H1 (cell line): Measurements from ENCODE around the gene GJD4. TPM values are rescaled to one million over a fixed set of nuclear protein-coding genes. Genes with fewer than 3 reads are reported as not detected.

Experiments
- CTCF ChIA-PET: fragments of 300-600 bp; sonication (Branson Sonifier 250); formaldehyde crosslinking; loops from one replicate; lab custom pipeline; 2021; ENCODE audit not compliant: partially characterized antibody; lab: Charles Lee
- POLR2A ChIA-PET: fragments of 300-600 bp; sonication (Branson Sonifier 250); formaldehyde crosslinking; loops from one replicate; lab custom pipeline; 2021; ENCODE audit warnings: inconsistent platforms; ENCODE audit not compliant: partially characterized antibody; lab: Charles Lee
- DNase-seq, 2 experiments: peaks; one replicate each; pipeline versions ENCODE4 v3.0.0 to v3.0.0-alpha.2; 2010 to 2022; ENCODE audit warnings: low spot score in 2 of 2, low read depth in 1 of 2, mixed read lengths in 1 of 2
- FAIRE-seq: peaks from 2 replicates; lab custom pipeline; 2011; peaks lifted over from hg19 to GRCh38; lab: Jason Lieb, UNC
- H2AFZ ChIP-seq: 2 replicates; pipeline ENCODE4 v1.8.1; 2012; ENCODE audit warnings: low read length, inconsistent platforms
- H2AK5ac ChIP-seq: 2 replicates; pipeline ENCODE4 v1.6.1; 2013; ENCODE audit warnings: low read depth, low read length
- H2BK120ac ChIP-seq: replicated peaks from 2 replicates; pipeline ENCODE3; 2013; ENCODE audit warnings: low read depth, low read length, inconsistent platforms
- H2BK12ac ChIP-seq: 2 replicates; pipeline ENCODE4 v1.6.1; 2013; ENCODE audit warnings: low read depth, low read length
- H2BK15ac ChIP-seq: 2 replicates; pipeline ENCODE4 v1.6.1; 2013; ENCODE audit warnings: low read length
- H2BK20ac ChIP-seq: 2 replicates; pipeline ENCODE4 v1.6.1; 2013; ENCODE audit warnings: low read length
- H2BK5ac ChIP-seq: 2 replicates; pipeline ENCODE4 v1.6.1; 2013; ENCODE audit warnings: low read depth, low read length
- H3K14ac ChIP-seq: 2 replicates; pipeline ENCODE4 v1.6.1; 2013; ENCODE audit warnings: inconsistent platforms; ENCODE audit not compliant: insufficient read length
- H3K18ac ChIP-seq: 2 replicates; pipeline ENCODE4 v1.6.1; 2013; ENCODE audit warnings: low read length; ENCODE audit errors: extremely low read depth
- H3K23ac ChIP-seq: 2 replicates; pipeline ENCODE4 v1.6.1; 2013; ENCODE audit warnings: inconsistent platforms; ENCODE audit not compliant: insufficient read length
- H3K23me2 ChIP-seq: 2 replicates; pipeline ENCODE4 v1.6.1; 2013; ENCODE audit warnings: low read depth, low read length
- H3K27ac ChIP-seq: 2 replicates; pipeline ENCODE4 v1.6.1; 2011; ENCODE audit warnings: low read depth, low read length, inconsistent platforms
- H3K27me3 ChIP-seq, 4 experiments: replicated peaks in 1 of 4; 1 replicate in 1 of 4; 2 replicates in 3 of 4; pipeline versions ENCODE4 v1.6.1 to v1.8.1; 2011 to 2013; ENCODE audit warnings: low read length in 3 of 4, mild to moderate bottlenecking in 3 of 4, inconsistent platforms in 2 of 4, mixed read lengths in 2 of 4, moderate library complexity in 1 of 4; ENCODE audit not compliant: control insufficient read depth in 3 of 4, insufficient read depth in 3 of 4; ENCODE audit errors: extremely low read depth in 1 of 4
- H3K36me3 ChIP-seq, 4 experiments: 2 replicates each; pipeline versions ENCODE4 v1.6.1 to v1.8.1; 2011 to 2013; ENCODE audit warnings: mild to moderate bottlenecking in 4 of 4, low read length in 3 of 4, moderate library complexity in 2 of 4, control low read depth in 1 of 4, inconsistent platforms in 1 of 4; ENCODE audit not compliant: insufficient read depth in 4 of 4, control insufficient read depth in 2 of 4
- H3K4ac ChIP-seq: replicated peaks from 2 replicates; pipeline ENCODE3; 2013; ENCODE audit warnings: low read length, low read depth, mixed read lengths, inconsistent platforms; ENCODE audit not compliant: insufficient read length
- H3K4me1 ChIP-seq, 4 experiments: replicated peaks in 1 of 4; 1 replicate in 1 of 4; 2 replicates in 3 of 4; pipeline versions ENCODE4 v1.6.1 to v1.8.1; 2011 to 2013; ENCODE audit warnings: low read length in 3 of 4, inconsistent platforms in 2 of 4, mixed read lengths in 1 of 4; ENCODE audit not compliant: insufficient read depth in 4 of 4, control insufficient read depth in 3 of 4
- H3K4me2 ChIP-seq, 2 experiments: 2 replicates each; pipeline versions ENCODE4 v1.6.1 to v1.8.1; 2011 to 2013; ENCODE audit warnings: low read depth in 2 of 2, low read length in 2 of 2, control low read depth in 1 of 2, inconsistent platforms in 1 of 2, mild to moderate bottlenecking in 1 of 2; ENCODE audit not compliant: insufficient read depth in 1 of 2
- H3K4me3 ChIP-seq, 4 experiments: fragments of 200-600, 300-600 bp in 1 of 4; sonication (generic), shearing (Covaris generic), sonication (Bioruptor Twin) in 1 of 4; 2 replicates each; pipeline versions ENCODE4 v1.5.1 to v1.8.1; 2011 to 2016; ENCODE audit warnings: low read length in 4 of 4, low read depth in 3 of 4, control low read depth in 2 of 4, inconsistent platforms in 2 of 4, mild to moderate bottlenecking in 2 of 4, mixed read lengths in 1 of 4, moderate library complexity in 1 of 4; ENCODE audit not compliant: insufficient read depth in 2 of 4; ENCODE audit errors: extremely low read depth in 1 of 4
- H3K56ac ChIP-seq: replicated peaks from 2 replicates; pipeline ENCODE3; 2013; ENCODE audit warnings: low read depth, mild to moderate bottlenecking, mixed read lengths, low read length, inconsistent platforms; ENCODE audit not compliant: insufficient read length
- H3K79me1 ChIP-seq: 2 replicates; pipeline ENCODE4 v1.6.1; 2013; ENCODE audit warnings: low read depth, low read length, control low read depth
- H3K79me2 ChIP-seq, 2 experiments: 2 replicates each; pipeline versions ENCODE4 v1.6.1 to v1.8.1; 2012 to 2013; ENCODE audit warnings: low read length in 2 of 2, mild to moderate bottlenecking in 2 of 2, inconsistent platforms in 1 of 2; ENCODE audit not compliant: insufficient read depth in 2 of 2, control insufficient read depth in 1 of 2
- H3K9ac ChIP-seq, 4 experiments: replicated peaks in 1 of 4; 1 replicate in 1 of 4; 2 replicates in 3 of 4; pipeline versions ENCODE4 v1.6.1 to v1.8.1; 2011 to 2013; ENCODE audit warnings: low read depth in 3 of 4, low read length in 3 of 4, control low read depth in 2 of 4, mild to moderate bottlenecking in 2 of 4, moderate library complexity in 2 of 4, inconsistent platforms in 1 of 4; ENCODE audit errors: extremely low read depth in 1 of 4
- H3K9me3 ChIP-seq, 2 experiments: 2 replicates each; pipeline versions ENCODE4 v1.6.1 to v1.8.1; 2012 to 2013; ENCODE audit warnings: mild to moderate bottlenecking in 2 of 2, moderate library complexity in 2 of 2, control low read depth in 1 of 2, inconsistent platforms in 1 of 2, low read depth in 1 of 2, low read length in 1 of 2, mixed read lengths in 1 of 2; ENCODE audit not compliant: insufficient read depth in 2 of 2
- H4K20me1 ChIP-seq, 2 experiments: replicated peaks in 1 of 2; 2 replicates each; pipeline versions ENCODE3 to v1.8.1; 2011 to 2013; ENCODE audit warnings: inconsistent platforms in 2 of 2, low read length in 2 of 2, mild to moderate bottlenecking in 1 of 2; ENCODE audit not compliant: insufficient read depth in 2 of 2, control insufficient read depth in 1 of 2
- H4K5ac ChIP-seq: 2 replicates; pipeline ENCODE4 v1.6.1; 2013; ENCODE audit warnings: low read length, low read depth, mixed read lengths, inconsistent platforms; ENCODE audit not compliant: insufficient read length
- H4K8ac ChIP-seq: 2 replicates; pipeline ENCODE4 v1.8.0; 2013; ENCODE audit warnings: mild to moderate bottlenecking, moderate library complexity, low read length, inconsistent platforms; ENCODE audit not compliant: insufficient read depth; ENCODE audit errors: extremely low read depth
- H4K91ac ChIP-seq: replicated peaks from 2 replicates; pipeline ENCODE3; 2013; ENCODE audit warnings: low read length, mixed read lengths, inconsistent platforms; ENCODE audit not compliant: insufficient read length
- SP2 ChIP-seq: IDR thresholded peaks from 2 replicates; pipeline ENCODE4 v1.6.1; 2012; ENCODE audit warnings: mild to moderate bottlenecking, low read length, inconsistent platforms
- WGBS, 2 experiments: shearing (Covaris generic) in 1 of 2; methylation state at CpG; one replicate each; pipeline versions ENCODE4 v1.1.6 to v1.1.7; 2013 to 2015; ENCODE audit warnings: low lambda C conversion rate in 2 of 2, mixed read lengths in 2 of 2, inconsistent platforms in 1 of 2, low coverage in 1 of 2, missing lambda C conversion rate in 1 of 2; ENCODE audit not compliant: insufficient replicate concordance in 2 of 2, insufficient coverage in 1 of 2, insufficient read length in 1 of 2; ENCODE audit errors: extremely low coverage in 1 of 2, missing lambda C conversion rate in 1 of 2; 5-methylcytosine and 5-hydroxymethylcytosine counted together
- polyA plus RNA-seq, 7 experiments: library from polyadenylated mRNA; depleted of rRNA in 3 of 7; stranded (reverse) in 5 of 7; unstranded in 2 of 7; fragments of >200 nt in 5 of 7; fragments of 200-250 nt in 2 of 7; gene quantifications; 1 replicate in 5 of 7; 2 replicates in 1 of 7; 4 replicates in 1 of 7; pipeline versions ENCODE4 v1.2.1 to v1.2.3, GENCODE V29; 2011 to 2013; ENCODE audit warnings: missing spikeins in 2 of 7, mixed read lengths in 2 of 7
- total RNA-seq: library from RNA; stranded (reverse); fragmentation: NEBNext Ultra II Directional; extraction: Animal tissue kit (Norgen Biotek cat#: 25700); gene quantifications from 2 replicates; pipeline ENCODE4 v1.2.1, GENCODE V29; 2021

The GJD4 gene
- total and polyA plus RNA-seq, 2 of the 8 experiments (the other 6 are each of a cell fraction or from before 2014, with no cell fraction given): not detected

- peak overlapping the region; percentile 98 for H2AK5ac ChIP-seq
- H4K91ac ChIP-seq: peak overlapping the region; percentile 85
- H2BK120ac ChIP-seq: peak overlapping the region; percentile 85
- H2BK12ac ChIP-seq: peak overlapping the region; percentile 99
- H3K9me3 ChIP-seq: peaks cover 6 to 12% of the 10 kb centered on the region in 2 experiments
- H3K4ac ChIP-seq: peak overlapping the region; percentile 10
- H3K27ac ChIP-seq: peak overlapping the region; percentile 81
- peak overlapping the region in 1 of 4 experiments; percentile 28; a peak in 2 of 7 replicates for H3K9ac ChIP-seq
- DNase-seq (peak in 1 of 2 experiments; percentile 79), FAIRE-seq (peak; percentile 93)
- peak overlapping the region; percentile 98 for H2BK20ac ChIP-seq
- peak overlapping the region; percentile 97 for H3K18ac ChIP-seq
- H3K4me2 ChIP-seq: peak overlapping the region; percentile 49 to 55
- H4K20me1 ChIP-seq: no peaks in the 10 kb centered on the region
- peak overlapping the region; percentile 42 for H4K5ac ChIP-seq
- H2BK15ac ChIP-seq: no peak overlapping the region
- H3K23me2 ChIP-seq: peaks cover 5% of the 10 kb centered on the region; the same call in 1 of the 2 replicates
- no peak overlapping the region for H3K23ac ChIP-seq
- 25% methylated on average over 14 of the region's 14 CpGs; no CpG with 5 or more reads in 1 of the 2 experiments for WGBS, 2 experiments
- peak overlapping the region; percentile 9; the same call in 1 of the 2 replicates for H2AFZ ChIP-seq
- peaks cover 6 to 18% (median 13%) of the 10 kb centered on the region in 4 experiments; a peak in 6 of 7 replicates for H3K4me1 ChIP-seq
- ChIA-PET CTCF (interaction anchor here (0.8 to 1.5 kb wide), 5 partner anchors 11 to 372 kb away, joined by 3 to 4 read pairs (median 3); partner anchors contain the start of gene GJD4), POLR2A (interaction anchor here (0.6 to 1.4 kb wide), 5 partner anchors 9 to 43 kb away, joined by 3 to 4 read pairs (median 3); no protein-coding TSS in a partner anchor)
- H4K8ac ChIP-seq: no peak overlapping the region
- H2BK5ac ChIP-seq: peak overlapping the region; percentile 98
- no peak overlapping the region for H3K56ac ChIP-seq
- no peaks in the 10 kb centered on the region for H3K79me1 ChIP-seq
- no peaks in the 10 kb centered on the region for H3K27me3 ChIP-seq
- H3K4me3 ChIP-seq: peak overlapping the region in 1 of 4 experiments; percentile 30; a peak in 2 of 8 replicates
- H3K14ac ChIP-seq: no peak overlapping the region
- H3K36me3 ChIP-seq: no peaks in the 10 kb centered on the region
- H3K79me2 ChIP-seq: no peaks in the 10 kb centered on the region
- TF ChIP-seq SP2: no peak
Measured at GRCh38 chr10:35594115-35595079, 10.7 kb upstream of the GJD4 start.
